Kidney (tissue), 14 donors: ENCODE results near the gene GBA2. TPM values are rescaled to one million over a fixed set of nuclear protein-coding genes. Genes with fewer than 3 reads are reported as not detected.

Source experiments
- DNase-seq, 5 donors: peaks; one replicate each; pipeline ENCODE4 v3.0.0-alpha.2; 2013 to 2020
- FAIRE-seq: peaks from 2 replicates; lab custom pipeline; 2012; peaks lifted over from hg19 to GRCh38; lab: Jason Lieb, UNC
- H3K27ac ChIP-seq, 2 donors: one replicate each; pipeline ENCODE4 v1.7.0; 2013; ENCODE audit warnings: low read depth in 2 of 2, low read length in 2 of 2, inconsistent platforms in 1 of 2
- H3K27me3 ChIP-seq: one replicate; pipeline ENCODE4 v1.7.1; 2013; ENCODE audit warnings: low read length, inconsistent platforms; ENCODE audit not compliant: control insufficient read depth, insufficient read depth
- H3K36me3 ChIP-seq, 3 donors: one replicate each; pipeline versions ENCODE4 v1.7.0 to v1.7.1; 2013; ENCODE audit warnings: low read length in 3 of 3, control low read depth in 1 of 3, inconsistent platforms in 1 of 3; ENCODE audit not compliant: insufficient read depth in 3 of 3, control insufficient read depth in 2 of 3
- H3K4me1 ChIP-seq, 3 donors: one replicate each; pipeline versions ENCODE4 v1.7.0 to v1.7.1; 2013; ENCODE audit warnings: low read length in 3 of 3, inconsistent platforms in 1 of 3, low read depth in 1 of 3; ENCODE audit not compliant: control insufficient read depth in 2 of 3, insufficient read depth in 2 of 3
- H3K4me3 ChIP-seq, 3 donors: one replicate each; pipeline versions ENCODE4 v1.7.0 to v1.8.1; 2013; ENCODE audit warnings: low read length in 3 of 3, control low read depth in 1 of 3, inconsistent platforms in 1 of 3
- H3K9ac ChIP-seq, 3 donors: one replicate each; pipeline versions ENCODE4 v1.7.0 to v1.7.1; 2013; ENCODE audit warnings: low read length in 3 of 3, control low read depth in 1 of 3, inconsistent platforms in 1 of 3
- H3K9me3 ChIP-seq, 3 donors: one replicate each; pipeline versions ENCODE4 v1.7.0 to v1.7.1; 2013; ENCODE audit warnings: low read length in 3 of 3, control low read depth in 1 of 3, inconsistent platforms in 1 of 3; ENCODE audit not compliant: control insufficient read depth in 2 of 3, insufficient read depth in 1 of 3
- CTCF ChIP-seq: IDR thresholded peaks from 3 replicates; pipeline ENCODE4 v1.5.1; 2012; ENCODE audit warnings: mild to moderate bottlenecking, moderate library complexity, borderline replicate concordance; ENCODE audit not compliant: insufficient read depth; ENCODE audit errors: extremely low read depth
- intact Hi-C: fragments of 100-400 bp; cut with DNase I; formaldehyde crosslinking; loops from one replicate; pipeline ENCODE4 v1.11.1; 2022
- polyA plus RNA-seq: library from polyadenylated mRNA; stranded (reverse); fragments of 350-450 nt; fragmentation: Illumina TruSeq; extraction: RNeasy Lipid Tissue Mini Kit (QIAGEN cat#74804); gene quantifications from one replicate; pipeline ENCODE4 v1.2.3, GENCODE V29; 2014; ENCODE audit warnings: low read depth, low replicate concordance; ENCODE audit not compliant: insufficient read depth
- total RNA-seq: library from RNA; stranded (reverse); fragmentation: NEBNext Ultra II Directional; extraction: Animal tissue kit (Norgen Biotek cat#: 25700); gene quantifications from one replicate; pipeline ENCODE4 v1.2.1, GENCODE V29; 2021
- donor health status: control.
- donor health status: control.
- donor health status: control.
- donor health status: control.
- donor health status: control.
- donor health status: DM: yes; HTN: yes; CAD: no.
- donor health status: Normal renal cell carcinoma (clear cell type).

The GBA2 gene
- total and polyA plus RNA-seq, 2 donors from 2014 or later = 83.2 to 93.2 TPM

- Histone ChIP-seq H3K4me3 (no peak overlapping the region), H3K9ac (no peak overlapping the region), H3K36me3 (peaks cover 8 to 90% (median 68%) of the 10 kb centered on the region in 3 donors), H3K27ac (peak overlapping the region in 1 of 2 donors; percentile 11), H3K4me1 (peaks cover 0 to 11% (median 0%) of the 10 kb centered on the region in 3 donors), H3K27me3 (no peaks in the 10 kb centered on the region), H3K9me3 (no peaks in the 10 kb centered on the region)
- FAIRE-seq (no peak), DNase-seq (peak in 4 of 5 donors; percentile 37 to 72 (median 64))
- no peak for TF ChIP-seq CTCF
- intact Hi-C loops = no loop called here
Measured at GRCh38 chr9:35711501-35712428, 37.3 kb downstream of the GBA2 start.

GRCh38 chr9:35710818-35711500, 38.1 kb downstream of the GBA2 start:
- DNase-seq (peak in 1 of 5 donors; percentile 55), FAIRE-seq (no peak)
- intact Hi-C loops = no loop called here
- peak overlapping the region in 1 of 2 donors; percentile 11 for H3K27ac ChIP-seq
- TF ChIP-seq CTCF = no peak
- no peaks in the 10 kb centered on the region for H3K9me3 ChIP-seq
- H3K4me3 ChIP-seq = no peak overlapping the region
- H3K4me1 ChIP-seq = peaks cover 0 to 11% (median 0%) of the 10 kb centered on the region in 3 donors
- H3K9ac ChIP-seq = no peak overlapping the region
- peaks cover 13 to 90% (median 70%) of the 10 kb centered on the region in 3 donors for H3K36me3 ChIP-seq
- H3K27me3 ChIP-seq = no peaks in the 10 kb centered on the region

GRCh38 chr9:35708146-35708545, 40.9 kb downstream of the GBA2 start:
- H3K9me3 ChIP-seq = no peaks in the 10 kb centered on the region
- DNase-seq (no peak), FAIRE-seq (no peak)
- peaks cover 15 to 90% (median 75%) of the 10 kb centered on the region in 3 donors for H3K36me3 ChIP-seq
- H3K4me1 ChIP-seq = peaks cover 0 to 11% (median 0%) of the 10 kb centered on the region in 3 donors
- no peaks in the 10 kb centered on the region for H3K27me3 ChIP-seq
- H3K9ac ChIP-seq = no peak overlapping the region
- H3K4me3 ChIP-seq = no peak overlapping the region
- TF ChIP-seq CTCF = no peak
- H3K27ac ChIP-seq = no peak overlapping the region
- intact Hi-C loops = no loop called here
